Hepatocyte (in vitro differentiated cells): ENCODE data around the gene NUDT16L1. TPM values are rescaled to one million over a fixed set of nuclear protein-coding genes. Genes with fewer than 3 reads are reported as not detected.

Source experiments
- DNase-seq: peaks from one replicate; pipeline ENCODE4 v3.0.0-alpha.2; 2016; ENCODE audit warnings: low spot score
- H2AFZ ChIP-seq: fragments of 200-600 bp; sonication (generic); 2 replicates; pipeline ENCODE4 v1.6.0; 2016; ENCODE audit warnings: antibody characterized with exemption, mild to moderate bottlenecking
- H3K27ac ChIP-seq: fragments of 200-600 bp; sonication (generic); 2 replicates; pipeline ENCODE4 v1.5.1; 2016; ENCODE audit warnings: mild to moderate bottlenecking
- H3K27me3 ChIP-seq: fragments of 200-600 bp; sonication (generic); 2 replicates; pipeline ENCODE4 v1.6.1; 2016
- H3K36me3 ChIP-seq: fragments of 200-600 bp; sonication (generic); replicated peaks from 2 replicates; pipeline ENCODE4 v1.5.1; 2016; ENCODE audit warnings: low read depth; ENCODE audit not compliant: insufficient read depth
- H3K4me1 ChIP-seq: fragments of 200-600 bp; sonication (generic); 2 replicates; pipeline ENCODE4 v1.5.1; 2016; ENCODE audit warnings: mild to moderate bottlenecking, moderate library complexity; ENCODE audit not compliant: insufficient read depth
- H3K4me2 ChIP-seq: fragments of 200-600 bp; sonication (generic); 2 replicates; pipeline ENCODE4 v1.6.0; 2016
- H3K4me3 ChIP-seq: fragments of 200-600 bp; sonication (generic); 2 replicates; pipeline ENCODE4 v1.5.1; 2016; ENCODE audit warnings: mild to moderate bottlenecking
- H3K79me2 ChIP-seq: fragments of 200-600 bp; sonication (generic); 2 replicates; pipeline ENCODE4 v1.6.0; 2017; ENCODE audit warnings: mild to moderate bottlenecking
- H3K9me2 ChIP-seq: fragments of 200-600 bp; sonication (generic); replicated peaks from 2 replicates; pipeline ENCODE4 v1.6.0; 2017; ENCODE audit warnings: mild to moderate bottlenecking; ENCODE audit not compliant: insufficient read depth
- H3K9me3 ChIP-seq: fragments of 200-600 bp; sonication (generic); 2 replicates; pipeline ENCODE4 v1.5.1; 2016; ENCODE audit warnings: low read depth, mild to moderate bottlenecking
- H4K20me1 ChIP-seq: fragments of 200-600 bp; sonication (generic); 2 replicates; pipeline ENCODE4 v1.6.0; 2016; ENCODE audit warnings: mild to moderate bottlenecking; ENCODE audit not compliant: insufficient read depth, poor library complexity, severe bottlenecking
- CTCF ChIP-seq: fragments of 200-600 bp; sonication (generic); IDR thresholded peaks from 2 replicates; pipeline ENCODE4 v1.5.1; 2016; ENCODE audit warnings: antibody characterized with exemption, mild to moderate bottlenecking; ENCODE audit not compliant: poor library complexity
- EZH2 ChIP-seq: fragments of 200-600 bp; sonication (generic); IDR thresholded peaks from 2 replicates; pipeline ENCODE4 v1.6.1; 2016; ENCODE audit warnings: antibody characterized with exemption, mild to moderate bottlenecking, borderline replicate concordance
- EZH2phosphoT487 ChIP-seq: fragments of 200-600 bp; sonication (generic); IDR thresholded peaks from one replicate; pipeline ENCODE4 v1.6.1; 2018; ENCODE audit warnings: antibody characterized with exemption, mild to moderate bottlenecking, low read depth, moderate library complexity; ENCODE audit not compliant: unreplicated experiment, severe bottlenecking
- WGBS: methylation state at CpG from one replicate; pipeline ENCODE4 v1.1.6; 2016; ENCODE audit warnings: low lambda C conversion rate; ENCODE audit errors: missing lambda C conversion rate; 5-methylcytosine and 5-hydroxymethylcytosine counted together
- polyA plus RNA-seq: library from polyadenylated mRNA; unstranded; fragments of >200 nt; fragmentation: Nextera tagmentation; extraction: Ambion mirVana; gene quantifications from 2 replicates; pipeline ENCODE4 v1.2.1, GENCODE V29; 2016
- total RNA-seq: library from RNA; depleted of rRNA; stranded (reverse); fragments of >200 nt; gene quantifications from 2 replicates; pipeline ENCODE4 v1.2.3, GENCODE V29; 2014

NUDT16L1 gene
- total and polyA plus RNA-seq, 2 experiments from 2014 or later = 54.8 to 80.5 TPM

DNA sequence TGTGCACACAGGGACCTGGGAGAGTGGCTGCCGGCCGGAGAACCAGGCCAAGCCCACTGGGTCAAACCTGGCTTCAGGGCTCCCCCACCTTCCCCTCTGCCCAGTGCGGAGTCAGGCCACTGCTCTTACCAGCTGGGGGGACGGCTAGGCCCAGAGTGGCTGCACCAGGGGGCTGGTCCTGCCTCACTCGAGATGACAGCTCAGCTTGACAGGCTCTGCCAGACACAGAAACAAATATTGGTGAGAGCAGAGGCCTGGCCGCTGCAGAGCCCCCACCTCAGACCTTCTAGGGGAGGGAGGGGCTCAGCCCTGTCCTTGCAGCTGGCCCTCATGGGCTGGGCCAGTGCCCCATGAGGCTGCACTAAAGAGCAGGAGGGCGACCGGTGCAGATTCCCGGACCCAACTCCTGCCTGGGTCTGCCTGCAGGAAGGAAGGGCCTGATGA is 4.5 kb downstream of the NUDT16L1 start:
- WGBS = 89% methylated on average over 9 of the region's 9 CpGs
- TF ChIP-seq EZH2phosphoT487 = no peak
- no peak for TF ChIP-seq EZH2
- H3K9me2 ChIP-seq = no peaks in the 10 kb centered on the region
- H3K27ac ChIP-seq = no peak overlapping the region
- no peak overlapping the region for H2AFZ ChIP-seq
- no peak overlapping the region for H3K4me2 ChIP-seq
- no peak overlapping the region for H3K4me3 ChIP-seq
- peaks cover 22% of the 10 kb centered on the region for H3K4me1 ChIP-seq
- no peaks in the 10 kb centered on the region for H4K20me1 ChIP-seq
- DNase-seq = no peak
- peaks cover 17% of the 10 kb centered on the region for H3K79me2 ChIP-seq
- no peaks in the 10 kb centered on the region for H3K27me3 ChIP-seq
- H3K36me3 ChIP-seq = no peaks in the 10 kb centered on the region
- H3K9me3 ChIP-seq = no peaks in the 10 kb centered on the region

DNA sequence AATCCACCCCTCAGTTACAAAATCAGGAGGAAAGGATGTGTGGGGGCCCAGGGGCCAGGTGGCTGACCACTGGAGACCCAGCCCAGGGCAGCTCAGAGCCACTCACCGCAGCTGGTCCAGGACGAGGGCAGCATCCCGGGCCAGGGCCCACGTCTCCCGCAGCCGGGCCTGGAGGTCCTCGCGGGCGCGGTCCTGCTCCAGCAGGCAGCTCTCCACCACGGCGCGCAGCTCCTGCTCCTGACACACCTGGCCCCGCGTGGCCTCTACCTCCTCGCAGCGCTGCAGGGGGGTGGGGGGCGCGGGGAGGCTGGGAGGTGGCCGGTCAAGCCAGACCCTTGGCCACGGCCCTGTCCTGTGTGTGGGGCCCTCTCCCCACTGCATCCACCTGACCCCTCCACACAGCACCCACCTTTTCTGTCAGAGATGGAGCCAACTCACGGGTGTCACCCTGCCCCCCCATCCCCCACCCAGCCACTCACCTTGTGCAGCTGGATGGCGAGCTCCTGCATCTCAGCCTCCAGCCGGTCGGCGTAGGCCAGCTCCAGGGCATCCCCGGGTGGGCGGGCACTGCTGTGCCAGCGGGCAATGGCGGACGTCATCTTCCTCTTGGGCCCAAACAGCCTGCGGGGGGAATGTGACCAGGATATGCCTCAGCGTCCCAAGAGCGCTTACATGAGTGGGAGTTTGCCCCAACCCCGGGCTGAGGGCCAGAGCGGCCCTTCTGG is 5.1 kb downstream of the NUDT16L1 start:
- Histone ChIP-seq H3K9me3 (no peaks in the 10 kb centered on the region), H3K36me3 (no peaks in the 10 kb centered on the region), H3K27me3 (no peaks in the 10 kb centered on the region), H4K20me1 (no peaks in the 10 kb centered on the region), H3K27ac (no peak overlapping the region), H3K79me2 (peaks cover 17% of the 10 kb centered on the region), H3K4me2 (no peak overlapping the region), H2AFZ (no peak overlapping the region), H3K9me2 (no peaks in the 10 kb centered on the region), H3K4me1 (peaks cover 22% of the 10 kb centered on the region), H3K4me3 (no peak overlapping the region)
- DNase-seq = peak; percentile 6
- WGBS = 95% methylated on average over 33 of the region's 36 CpGs
- TF ChIP-seq EZH2 (no peak), EZH2phosphoT487 (no peak), CTCF (no peak)

- no peaks in the 10 kb centered on the region for H3K9me3 ChIP-seq
- H3K27me3 ChIP-seq = no peaks in the 10 kb centered on the region
- 95% methylated on average over 19 of the region's 19 CpGs for WGBS
- no peak overlapping the region for H3K4me3 ChIP-seq
- no peak for DNase-seq
- H4K20me1 ChIP-seq = no peaks in the 10 kb centered on the region
- H3K79me2 ChIP-seq = peaks cover 14% of the 10 kb centered on the region
- H3K36me3 ChIP-seq = no peaks in the 10 kb centered on the region
- H2AFZ ChIP-seq = no peak overlapping the region
- no peak for TF ChIP-seq EZH2phosphoT487
- TF ChIP-seq CTCF = no peak
- TF ChIP-seq EZH2 = no peak
- no peaks in the 10 kb centered on the region for H3K9me2 ChIP-seq
- H3K4me1 ChIP-seq = peaks cover 22% of the 10 kb centered on the region
- H3K4me2 ChIP-seq = no peak overlapping the region
- H3K27ac ChIP-seq = no peak overlapping the region
These were observed 5.7 kb downstream of the NUDT16L1 start for GRCh38 chr16:4699046-4699556.

DNA sequence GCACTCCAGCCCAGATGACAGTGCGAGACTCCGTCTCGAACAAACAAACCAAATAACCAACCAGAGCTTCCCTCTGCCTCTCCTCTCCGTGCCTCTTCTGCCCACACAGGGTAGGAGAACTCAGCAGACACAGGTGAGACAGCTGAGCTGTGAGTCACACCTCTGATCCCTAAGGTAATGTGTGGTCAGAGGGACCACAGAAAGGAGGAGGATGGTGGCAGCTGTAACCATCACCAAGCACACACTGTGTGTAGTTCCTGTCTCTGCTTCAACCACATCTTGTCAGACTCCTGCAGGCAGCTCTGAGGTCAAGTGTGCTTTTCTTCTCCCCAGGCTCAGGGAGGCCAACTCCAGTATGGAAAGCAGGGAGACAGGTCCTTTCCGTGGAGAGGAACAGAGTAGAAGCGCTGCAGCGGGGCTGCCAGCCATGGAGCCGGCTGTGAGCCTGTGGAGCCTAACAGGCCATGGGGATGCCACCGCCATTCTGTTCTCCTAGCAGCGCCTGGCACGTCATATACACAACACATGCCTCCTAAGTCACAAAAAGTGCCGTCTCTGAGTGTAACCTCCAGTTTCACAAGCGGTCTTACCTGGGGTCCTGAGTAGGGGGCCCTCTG is 7.1 kb downstream of the NUDT16L1 start:
- no peaks in the 10 kb centered on the region for H3K27me3 ChIP-seq
- 96% methylated on average over 13 of the region's 13 CpGs for WGBS
- peaks cover 13% of the 10 kb centered on the region for H3K4me1 ChIP-seq
- no peak overlapping the region for H3K27ac ChIP-seq
- H4K20me1 ChIP-seq = no peaks in the 10 kb centered on the region
- no peaks in the 10 kb centered on the region for H3K9me3 ChIP-seq
- H3K79me2 ChIP-seq = peaks cover 3% of the 10 kb centered on the region
- no peaks in the 10 kb centered on the region for H3K9me2 ChIP-seq
- DNase-seq = no peak
- no peaks in the 10 kb centered on the region for H3K36me3 ChIP-seq
- no peak for TF ChIP-seq CTCF
- no peak for TF ChIP-seq EZH2phosphoT487
- TF ChIP-seq EZH2 = no peak
- H3K4me3 ChIP-seq = no peak overlapping the region
- H3K4me2 ChIP-seq = no peak overlapping the region
- H2AFZ ChIP-seq = no peak overlapping the region
